CD14-positive monocyte (primary cell): ENCODE results near the gene MARK4. TPM values are rescaled to one million over a fixed set of nuclear protein-coding genes. Genes with fewer than 3 reads are reported as not detected.
A peak's percentile ranks its signal among the peaks of the same experiment; 100 is the strongest.

Source experiments
- DNase-seq, 3 donors: peaks; one replicate each; pipeline ENCODE4 v3.0.0-alpha.2; 2011 to 2022
- H2AFZ ChIP-seq: 2 replicates; pipeline ENCODE4 v1.6.0; 2012; ENCODE audit warnings: mild to moderate bottlenecking, low read depth, low read length, inconsistent platforms; ENCODE audit not compliant: insufficient read depth, poor library complexity, severe bottlenecking
- H3K27ac ChIP-seq, 2 donors: 1 replicate in 1 of 2; 2 replicates in 1 of 2; pipeline ENCODE4 v1.5.1; 2012 to 2013; ENCODE audit warnings: low read length in 2 of 2, control low read depth in 1 of 2, inconsistent platforms in 1 of 2, low read depth in 1 of 2, mild to moderate bottlenecking in 1 of 2
- H3K27me3 ChIP-seq, 2 donors: one replicate each; pipeline versions ENCODE4 v1.6.0 to v1.6.1; 2011 to 2013; ENCODE audit warnings: low read length in 2 of 2; ENCODE audit not compliant: control insufficient read depth in 2 of 2, insufficient read depth in 2 of 2
- H3K36me3 ChIP-seq, 2 donors: replicated peaks in 1 of 2; 1 replicate in 1 of 2; 2 replicates in 1 of 2; pipeline versions ENCODE4 v1.5.1 to v1.6.1; 2012 to 2013; ENCODE audit warnings: low read length in 2 of 2, control low read depth in 1 of 2, inconsistent platforms in 1 of 2, mild to moderate bottlenecking in 1 of 2; ENCODE audit not compliant: insufficient read depth in 2 of 2, control insufficient read depth in 1 of 2
- H3K4me1 ChIP-seq, 2 donors: 1 replicate in 1 of 2; 2 replicates in 1 of 2; pipeline versions ENCODE4 v1.5.1 to v1.6.1; 2012 to 2013; ENCODE audit warnings: low read length in 2 of 2, control low read depth in 1 of 2, inconsistent platforms in 1 of 2, mild to moderate bottlenecking in 1 of 2, moderate library complexity in 1 of 2; ENCODE audit not compliant: insufficient read depth in 2 of 2, control insufficient read depth in 1 of 2
- H3K4me2 ChIP-seq: replicated peaks from 2 replicates; pipeline ENCODE3; 2012; ENCODE audit warnings: low read length, moderate library complexity, mild to moderate bottlenecking; ENCODE audit not compliant: poor library complexity, severe bottlenecking; ENCODE audit errors: extremely low read depth
- H3K4me3 ChIP-seq, 3 experiments: fragments of 200-600 bp in 1 of 3; sonication (generic) in 1 of 3; replicated peaks in 1 of 3; 1 replicate in 2 of 3; 2 replicates in 1 of 3; pipeline ENCODE4 v1.5.1; 2011 to 2013; ENCODE audit warnings: low read length in 3 of 3, mild to moderate bottlenecking in 3 of 3, control low read depth in 2 of 3, low read depth in 2 of 3, inconsistent platforms in 1 of 3, moderate library complexity in 1 of 3
- H3K79me2 ChIP-seq: 2 replicates; pipeline ENCODE4 v1.6.0; 2012; ENCODE audit warnings: mild to moderate bottlenecking, control low read depth, inconsistent platforms, low read length, moderate library complexity; ENCODE audit not compliant: insufficient read depth
- H3K9ac ChIP-seq: 2 replicates; pipeline ENCODE4 v1.6.0; 2017; ENCODE audit warnings: low read length, mild to moderate bottlenecking; ENCODE audit not compliant: insufficient read depth, poor library complexity, severe bottlenecking
- H3K9me3 ChIP-seq, 2 donors: replicated peaks in 1 of 2; 1 replicate in 1 of 2; 2 replicates in 1 of 2; pipeline versions ENCODE4 v1.5.1 to v1.6.1; 2012 to 2013; ENCODE audit warnings: low read length in 2 of 2, control low read depth in 1 of 2; ENCODE audit not compliant: control insufficient read depth in 1 of 2, insufficient read depth in 1 of 2
- H4K20me1 ChIP-seq: 2 replicates; pipeline ENCODE4 v1.6.0; 2012; ENCODE audit warnings: mild to moderate bottlenecking, low read length, control low read depth, moderate library complexity; ENCODE audit not compliant: insufficient read depth
- H3K27ac Mint-ChIP-seq, 7 donors: one replicate each; pipeline ENCODE4 v1.8.0; 2020; ENCODE audit warnings: mild to moderate bottlenecking in 7 of 7, mixed read lengths in 7 of 7, moderate library complexity in 6 of 7, inconsistent platforms in 2 of 7
- H3K27me3 Mint-ChIP-seq, 3 donors: one replicate each; pipeline ENCODE4 v1.8.0; 2021 to 2022; ENCODE audit warnings: low read depth in 3 of 3, mild to moderate bottlenecking in 3 of 3, mixed read lengths in 3 of 3, moderate library complexity in 3 of 3, inconsistent platforms in 1 of 3
- H3K36me3 Mint-ChIP-seq, 2 donors: one replicate each; pipeline ENCODE4 v1.8.0; 2020; ENCODE audit warnings: mixed read lengths in 2 of 2, inconsistent platforms in 1 of 2, mild to moderate bottlenecking in 1 of 2
- H3K4me1 Mint-ChIP-seq: one replicate; pipeline ENCODE4 v1.8.0; 2020; ENCODE audit warnings: mild to moderate bottlenecking, mixed read lengths
- H3K4me3 Mint-ChIP-seq, 2 donors: one replicate each; pipeline ENCODE4 v1.8.0; 2020; ENCODE audit warnings: mild to moderate bottlenecking in 2 of 2, mixed read lengths in 2 of 2, moderate library complexity in 1 of 2
- H3K9me3 Mint-ChIP-seq, 7 donors: one replicate each; pipeline ENCODE4 v1.8.0; 2020 to 2022; ENCODE audit warnings: mixed read lengths in 7 of 7, mild to moderate bottlenecking in 6 of 7, moderate library complexity in 6 of 7, inconsistent platforms in 2 of 7
- WGBS: methylation state at CpG from one replicate; pipeline ENCODE4 v1.1.5; 2013; ENCODE audit warnings: missing lambda C conversion rate; ENCODE audit not compliant: insufficient coverage; 5-methylcytosine and 5-hydroxymethylcytosine counted together
- intact Hi-C, 2 donors: fragments of 100-400 bp; cut with micrococcal nuclease; formaldehyde crosslinking; loops; one replicate each; pipeline versions ENCODE4 v1.15.0 to v1.15.1; 2023
- polyA plus RNA-seq, 3 donors: library from polyadenylated mRNA; depleted of rRNA in 1 of 3; unstranded in 2 of 3; stranded (reverse) in 1 of 3; fragments of 300-500 nt in 2 of 3; fragments of >200 nt in 1 of 3; fragmentation: Illumina TruSeq in 2 of 3; gene quantifications; 1 replicate in 2 of 3; 2 replicates in 1 of 3; pipeline ENCODE4 v1.2.3, GENCODE V29; 2012 to 2021
- TF ChIP-seq, protein P1 (sequence below): fragments of 200-600 bp; IDR thresholded peaks from one replicate; pipeline ENCODE4 v1.8.0; 2022; ENCODE audit warnings: antibody characterized with exemption, mild to moderate bottlenecking

MARK4 gene
- polyA plus RNA-seq, 3 donors: 0.59 to 18.4 (median 0.69) TPM

- H3K4me3 Mint-ChIP-seq: no peak overlapping the region
- DNase-seq: no peak
- H3K9me3 Mint-ChIP-seq: peaks cover 0 to 9% (median 7%) of the 10 kb centered on the region in 7 donors
- H4K20me1 ChIP-seq: no peaks in the 10 kb centered on the region
- H3K79me2 ChIP-seq: no peaks in the 10 kb centered on the region
- H3K4me3 ChIP-seq: no peak overlapping the region
- WGBS: 95% methylated on average over 13 of the region's 27 CpGs
- H3K4me1 ChIP-seq: no peaks in the 10 kb centered on the region
- peaks cover 0 to 34% of the 10 kb centered on the region in 2 donors for H3K36me3 ChIP-seq
- no peak overlapping the region for H3K27ac Mint-ChIP-seq
- H3K27ac ChIP-seq: no peak overlapping the region
- no peak overlapping the region for H3K9ac ChIP-seq
- no peaks in the 10 kb centered on the region for H3K27me3 ChIP-seq
- peaks cover 31 to 44% of the 10 kb centered on the region in 2 donors for H3K36me3 Mint-ChIP-seq
- intact Hi-C loops: no loop called here
- peaks cover 4 to 13% (median 6%) of the 10 kb centered on the region in 3 donors for H3K27me3 Mint-ChIP-seq
- H3K4me1 Mint-ChIP-seq: peaks cover 3% of the 10 kb centered on the region
- H3K4me2 ChIP-seq: no peak overlapping the region
- H2AFZ ChIP-seq: no peak overlapping the region
- TF ChIP-seq, protein P1, sequence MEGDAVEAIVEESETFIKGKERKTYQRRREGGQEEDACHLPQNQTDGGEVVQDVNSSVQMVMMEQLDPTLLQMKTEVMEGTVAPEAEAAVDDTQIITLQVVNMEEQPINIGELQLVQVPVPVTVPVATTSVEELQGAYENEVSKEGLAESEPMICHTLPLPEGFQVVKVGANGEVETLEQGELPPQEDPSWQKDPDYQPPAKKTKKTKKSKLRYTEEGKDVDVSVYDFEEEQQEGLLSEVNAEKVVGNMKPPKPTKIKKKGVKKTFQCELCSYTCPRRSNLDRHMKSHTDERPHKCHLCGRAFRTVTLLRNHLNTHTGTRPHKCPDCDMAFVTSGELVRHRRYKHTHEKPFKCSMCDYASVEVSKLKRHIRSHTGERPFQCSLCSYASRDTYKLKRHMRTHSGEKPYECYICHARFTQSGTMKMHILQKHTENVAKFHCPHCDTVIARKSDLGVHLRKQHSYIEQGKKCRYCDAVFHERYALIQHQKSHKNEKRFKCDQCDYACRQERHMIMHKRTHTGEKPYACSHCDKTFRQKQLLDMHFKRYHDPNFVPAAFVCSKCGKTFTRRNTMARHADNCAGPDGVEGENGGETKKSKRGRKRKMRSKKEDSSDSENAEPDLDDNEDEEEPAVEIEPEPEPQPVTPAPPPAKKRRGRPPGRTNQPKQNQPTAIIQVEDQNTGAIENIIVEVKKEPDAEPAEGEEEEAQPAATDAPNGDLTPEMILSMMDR: no peak
- H3K9me3 ChIP-seq: peaks cover 0 to 4% of the 10 kb centered on the region in 2 donors
Observed at GRCh38 chr19:45302416-45302815, 51.3 kb downstream of the MARK4 start.

DNA sequence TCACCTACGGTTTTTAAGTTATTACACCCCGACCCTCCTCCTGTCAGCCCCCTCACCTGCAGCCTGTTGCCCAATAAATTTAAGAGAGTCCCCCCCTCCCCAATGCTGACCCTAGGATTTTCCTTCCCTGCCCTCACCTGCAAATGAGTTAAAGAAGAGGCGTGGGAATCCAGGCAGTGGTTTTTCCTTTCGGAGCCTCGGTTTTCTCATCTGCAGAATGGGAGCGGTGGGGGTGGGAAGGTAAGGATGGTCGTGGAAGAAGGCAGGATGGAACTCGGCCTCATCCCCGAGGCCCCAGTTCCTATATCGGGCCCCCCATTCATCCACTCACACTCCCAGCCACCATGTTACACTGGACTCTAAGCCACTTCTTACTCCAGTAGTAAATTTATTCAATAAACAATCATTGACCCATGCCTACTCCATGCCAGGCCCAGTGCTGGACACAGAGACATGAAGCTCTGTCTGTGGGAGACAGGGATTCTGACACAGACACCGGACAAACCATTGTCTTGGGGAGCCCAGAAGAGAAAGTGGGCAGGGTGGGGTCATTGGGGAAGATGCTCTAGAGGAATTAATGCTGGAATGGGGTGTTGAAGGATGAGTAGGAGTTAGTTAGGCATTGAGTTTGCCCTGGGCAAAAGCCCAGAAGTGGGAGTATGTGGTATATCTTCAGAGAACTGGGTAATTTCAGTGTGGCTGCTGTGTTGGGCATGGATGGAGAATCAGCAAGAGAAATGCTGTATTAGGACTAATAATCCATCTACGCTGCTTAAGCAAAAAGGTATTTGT is 52.4 kb downstream of the MARK4 start:
- DNase-seq: no peak
- intact Hi-C loops: no loop called here
- H3K9me3 Mint-ChIP-seq: peaks cover 2 to 11% (median 7%) of the 10 kb centered on the region in 7 donors
- Histone ChIP-seq H3K4me2 (no peak overlapping the region), H3K36me3 (peaks cover 0 to 27% of the 10 kb centered on the region in 2 donors), H3K4me3 (no peak overlapping the region), H3K27ac (no peak overlapping the region), H2AFZ (no peak overlapping the region), H3K9ac (no peak overlapping the region), H3K9me3 (peaks cover 0 to 4% of the 10 kb centered on the region in 2 donors), H3K79me2 (no peaks in the 10 kb centered on the region), H3K27me3 (no peaks in the 10 kb centered on the region), H3K4me1 (no peaks in the 10 kb centered on the region), H4K20me1 (no peaks in the 10 kb centered on the region)
- peaks cover 5% of the 10 kb centered on the region for H3K4me1 Mint-ChIP-seq
- 96% methylated on average over 4 of the region's 12 CpGs for WGBS
- H3K27me3 Mint-ChIP-seq: peaks cover 4 to 15% (median 7%) of the 10 kb centered on the region in 3 donors
- H3K4me3 Mint-ChIP-seq: no peak overlapping the region
- H3K27ac Mint-ChIP-seq: peak overlapping the region in 1 of 7 donors; percentile 35
- TF ChIP-seq, protein P1: no peak
- peaks cover 26 to 37% of the 10 kb centered on the region in 2 donors for H3K36me3 Mint-ChIP-seq
